K562 (cell line): Measurements from ENCODE around the gene PRRG4. TPM values are rescaled to one million over a fixed set of nuclear protein-coding genes. Genes with fewer than 3 reads are reported as not detected.

Experiments used
- CBFA2T2 ChIP-seq: fragments of 450-650 bp; conservative IDR thresholded peaks from 2 replicates; pipeline ENCODE4 v1.6.1; 2017; ENCODE audit warnings: mild to moderate bottlenecking
- HDAC8 ChIP-seq: fragments of 450-650 bp; IDR thresholded peaks from 2 replicates; pipeline ENCODE4 v1.6.1; 2016; ENCODE audit warnings: mild to moderate bottlenecking, missing genetic modification characterization, moderate library complexity, missing compliant biosample characterization
- MTA3 ChIP-seq: fragments of 450-650 bp; formaldehyde crosslinking; IDR thresholded peaks from 2 replicates; pipeline ENCODE4 v1.6.1; 2017; ENCODE audit warnings: mild to moderate bottlenecking, borderline replicate concordance
- NFE2L1 ChIP-seq: fragments of 450-650 bp; IDR thresholded peaks from 2 replicates; pipeline ENCODE4 v1.6.1; 2016; ENCODE audit warnings: missing genetic modification characterization, low read depth, mild to moderate bottlenecking, missing compliant biosample characterization, moderate library complexity, borderline replicate concordance
- TAF9B ChIP-seq: fragments of 450-650 bp; IDR thresholded peaks from 2 replicates; pipeline ENCODE4 v1.6.1; 2018; ENCODE audit warnings: mild to moderate bottlenecking; ENCODE audit not compliant: partially characterized antibody
- TBP ChIP-seq: optimal IDR thresholded peaks from 2 replicates; pipeline ENCODE3; 2011; ENCODE audit warnings: low read depth, low read length, improper control_type of control experiment
- ZKSCAN8 ChIP-seq: fragments of 200-800 bp; sonication (Bioruptor generic); IDR thresholded peaks from 2 replicates; pipeline ENCODE4 v1.6.1; 2016; ENCODE audit warnings: missing genetic modification characterization, missing compliant biosample characterization
- ZNF232 ChIP-seq: sonication (generic); formaldehyde crosslinking; IDR thresholded peaks from 2 replicates; pipeline ENCODE4 v1.8.0; 2022; ENCODE audit warnings: mild to moderate bottlenecking, missing genetic modification reagents
- ZNF41 ChIP-seq: fragments of 250-450 bp; sonication (Bioruptor Pico); conservative IDR thresholded peaks from 2 replicates; pipeline ENCODE4 v1.4.0; 2020; ENCODE audit warnings: mild to moderate bottlenecking
- ZNF766 ChIP-seq: fragments of 200-800 bp; sonication (Bioruptor generic); conservative IDR thresholded peaks from 2 replicates; pipeline ENCODE4 v1.6.1; 2016; ENCODE audit warnings: missing genetic modification characterization, missing compliant biosample characterization
- polyA plus RNA-seq, 8 experiments: library from polyadenylated mRNA; depleted of rRNA in 4 of 8; stranded (reverse) in 5 of 8; unstranded in 3 of 8; fragments of >200 nt; fragmentation: Nextera tagmentation in 2 of 8; fragmentation: Illumina TruSeq in 1 of 8; extraction: Ambion mirVana in 2 of 8; extraction: Trizol in 1 of 8; gene quantifications; 2 replicates each; pipeline versions ENCODE4 v1.2.1 to v1.2.3, GENCODE V29; 2011 to 2014; ENCODE audit warnings: inconsistent platforms in 1 of 8, missing spikeins in 1 of 8
- total RNA-seq, 7 experiments: library from RNA; depleted of rRNA in 6 of 7; stranded (reverse); fragments of >200 nt in 6 of 7; fragmentation: Illumina TruSeq in 2 of 7; extraction: Trizol in 2 of 7; gene quantifications; 2 replicates each; pipeline versions ENCODE4 v1.2.1 to v1.2.3, GENCODE V29; 2011 to 2021; ENCODE audit warnings: low replicate concordance in 1 of 7
- TF ChIP-seq, protein P1 (sequence below): fragments of 450-650 bp; IDR thresholded peaks from 2 replicates; pipeline ENCODE4 v1.6.1; 2016; ENCODE audit warnings: mild to moderate bottlenecking, moderate library complexity
- TF ChIP-seq, protein P2 (sequence below): fragments of 150-350 bp; conservative IDR thresholded peaks from 2 replicates; pipeline ENCODE4 v1.6.1; 2014; ENCODE audit warnings: low read length
- TF ChIP-seq, protein P3 (sequence below): sonication (generic); IDR thresholded peaks from 2 replicates; pipeline ENCODE4 v1.6.1; 2016

The PRRG4 gene
- total and polyA plus RNA-seq, 9 of the 15 experiments (the other 6 are each of a cell fraction or from before 2014, with no cell fraction given) = not detected

DNA sequence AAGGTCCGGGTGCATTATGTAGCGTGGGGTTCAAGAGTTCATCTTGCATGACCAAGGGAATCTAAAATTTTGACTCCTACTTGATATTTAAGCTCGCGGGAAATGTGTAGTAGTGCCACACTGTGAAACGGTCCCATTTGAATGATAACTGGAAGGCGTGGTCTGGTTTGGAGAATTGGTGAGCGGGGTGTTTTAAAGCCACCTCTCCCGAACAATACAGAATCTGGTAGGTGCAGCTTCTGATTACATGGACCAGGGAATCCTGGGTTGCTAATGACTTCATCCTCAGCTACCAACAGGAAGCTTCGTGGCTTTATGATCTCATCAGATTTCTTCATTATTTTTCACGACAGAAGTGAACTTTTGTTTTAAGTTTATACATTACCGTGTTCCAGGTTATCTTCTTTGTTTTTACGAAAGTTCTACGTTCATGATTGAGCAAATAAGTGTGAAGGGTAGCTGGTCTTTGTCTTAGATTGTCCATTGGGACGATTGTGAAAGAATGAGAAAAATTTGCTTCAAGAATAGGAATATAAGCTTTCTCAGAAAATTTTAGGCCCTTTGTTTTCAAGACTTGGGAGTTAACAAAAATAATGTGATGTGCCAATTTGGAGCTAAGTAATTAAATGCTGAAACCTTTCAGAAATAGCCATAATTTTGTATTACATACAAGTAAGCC is 64.6 kb downstream of the PRRG4 start (continued):
- TF ChIP-seq, protein P1, sequence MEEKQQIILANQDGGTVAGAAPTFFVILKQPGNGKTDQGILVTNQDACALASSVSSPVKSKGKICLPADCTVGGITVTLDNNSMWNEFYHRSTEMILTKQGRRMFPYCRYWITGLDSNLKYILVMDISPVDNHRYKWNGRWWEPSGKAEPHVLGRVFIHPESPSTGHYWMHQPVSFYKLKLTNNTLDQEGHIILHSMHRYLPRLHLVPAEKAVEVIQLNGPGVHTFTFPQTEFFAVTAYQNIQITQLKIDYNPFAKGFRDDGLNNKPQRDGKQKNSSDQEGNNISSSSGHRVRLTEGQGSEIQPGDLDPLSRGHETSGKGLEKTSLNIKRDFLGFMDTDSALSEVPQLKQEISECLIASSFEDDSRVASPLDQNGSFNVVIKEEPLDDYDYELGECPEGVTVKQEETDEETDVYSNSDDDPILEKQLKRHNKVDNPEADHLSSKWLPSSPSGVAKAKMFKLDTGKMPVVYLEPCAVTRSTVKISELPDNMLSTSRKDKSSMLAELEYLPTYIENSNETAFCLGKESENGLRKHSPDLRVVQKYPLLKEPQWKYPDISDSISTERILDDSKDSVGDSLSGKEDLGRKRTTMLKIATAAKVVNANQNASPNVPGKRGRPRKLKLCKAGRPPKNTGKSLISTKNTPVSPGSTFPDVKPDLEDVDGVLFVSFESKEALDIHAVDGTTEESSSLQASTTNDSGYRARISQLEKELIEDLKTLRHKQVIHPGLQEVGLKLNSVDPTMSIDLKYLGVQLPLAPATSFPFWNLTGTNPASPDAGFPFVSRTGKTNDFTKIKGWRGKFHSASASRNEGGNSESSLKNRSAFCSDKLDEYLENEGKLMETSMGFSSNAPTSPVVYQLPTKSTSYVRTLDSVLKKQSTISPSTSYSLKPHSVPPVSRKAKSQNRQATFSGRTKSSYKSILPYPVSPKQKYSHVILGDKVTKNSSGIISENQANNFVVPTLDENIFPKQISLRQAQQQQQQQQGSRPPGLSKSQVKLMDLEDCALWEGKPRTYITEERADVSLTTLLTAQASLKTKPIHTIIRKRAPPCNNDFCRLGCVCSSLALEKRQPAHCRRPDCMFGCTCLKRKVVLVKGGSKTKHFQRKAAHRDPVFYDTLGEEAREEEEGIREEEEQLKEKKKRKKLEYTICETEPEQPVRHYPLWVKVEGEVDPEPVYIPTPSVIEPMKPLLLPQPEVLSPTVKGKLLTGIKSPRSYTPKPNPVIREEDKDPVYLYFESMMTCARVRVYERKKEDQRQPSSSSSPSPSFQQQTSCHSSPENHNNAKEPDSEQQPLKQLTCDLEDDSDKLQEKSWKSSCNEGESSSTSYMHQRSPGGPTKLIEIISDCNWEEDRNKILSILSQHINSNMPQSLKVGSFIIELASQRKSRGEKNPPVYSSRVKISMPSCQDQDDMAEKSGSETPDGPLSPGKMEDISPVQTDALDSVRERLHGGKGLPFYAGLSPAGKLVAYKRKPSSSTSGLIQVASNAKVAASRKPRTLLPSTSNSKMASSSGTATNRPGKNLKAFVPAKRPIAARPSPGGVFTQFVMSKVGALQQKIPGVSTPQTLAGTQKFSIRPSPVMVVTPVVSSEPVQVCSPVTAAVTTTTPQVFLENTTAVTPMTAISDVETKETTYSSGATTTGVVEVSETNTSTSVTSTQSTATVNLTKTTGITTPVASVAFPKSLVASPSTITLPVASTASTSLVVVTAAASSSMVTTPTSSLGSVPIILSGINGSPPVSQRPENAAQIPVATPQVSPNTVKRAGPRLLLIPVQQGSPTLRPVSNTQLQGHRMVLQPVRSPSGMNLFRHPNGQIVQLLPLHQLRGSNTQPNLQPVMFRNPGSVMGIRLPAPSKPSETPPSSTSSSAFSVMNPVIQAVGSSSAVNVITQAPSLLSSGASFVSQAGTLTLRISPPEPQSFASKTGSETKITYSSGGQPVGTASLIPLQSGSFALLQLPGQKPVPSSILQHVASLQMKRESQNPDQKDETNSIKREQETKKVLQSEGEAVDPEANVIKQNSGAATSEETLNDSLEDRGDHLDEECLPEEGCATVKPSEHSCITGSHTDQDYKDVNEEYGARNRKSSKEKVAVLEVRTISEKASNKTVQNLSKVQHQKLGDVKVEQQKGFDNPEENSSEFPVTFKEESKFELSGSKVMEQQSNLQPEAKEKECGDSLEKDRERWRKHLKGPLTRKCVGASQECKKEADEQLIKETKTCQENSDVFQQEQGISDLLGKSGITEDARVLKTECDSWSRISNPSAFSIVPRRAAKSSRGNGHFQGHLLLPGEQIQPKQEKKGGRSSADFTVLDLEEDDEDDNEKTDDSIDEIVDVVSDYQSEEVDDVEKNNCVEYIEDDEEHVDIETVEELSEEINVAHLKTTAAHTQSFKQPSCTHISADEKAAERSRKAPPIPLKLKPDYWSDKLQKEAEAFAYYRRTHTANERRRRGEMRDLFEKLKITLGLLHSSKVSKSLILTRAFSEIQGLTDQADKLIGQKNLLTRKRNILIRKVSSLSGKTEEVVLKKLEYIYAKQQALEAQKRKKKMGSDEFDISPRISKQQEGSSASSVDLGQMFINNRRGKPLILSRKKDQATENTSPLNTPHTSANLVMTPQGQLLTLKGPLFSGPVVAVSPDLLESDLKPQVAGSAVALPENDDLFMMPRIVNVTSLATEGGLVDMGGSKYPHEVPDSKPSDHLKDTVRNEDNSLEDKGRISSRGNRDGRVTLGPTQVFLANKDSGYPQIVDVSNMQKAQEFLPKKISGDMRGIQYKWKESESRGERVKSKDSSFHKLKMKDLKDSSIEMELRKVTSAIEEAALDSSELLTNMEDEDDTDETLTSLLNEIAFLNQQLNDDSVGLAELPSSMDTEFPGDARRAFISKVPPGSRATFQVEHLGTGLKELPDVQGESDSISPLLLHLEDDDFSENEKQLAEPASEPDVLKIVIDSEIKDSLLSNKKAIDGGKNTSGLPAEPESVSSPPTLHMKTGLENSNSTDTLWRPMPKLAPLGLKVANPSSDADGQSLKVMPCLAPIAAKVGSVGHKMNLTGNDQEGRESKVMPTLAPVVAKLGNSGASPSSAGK = no peak
- TF ChIP-seq MTA3 = no peak; the same call in 1 of the 2 replicates
- TF ChIP-seq ZNF232 (CRISPR knock-in tag) = no peak
- no peak for TF ChIP-seq ZNF41
- TF ChIP-seq, protein P2, sequence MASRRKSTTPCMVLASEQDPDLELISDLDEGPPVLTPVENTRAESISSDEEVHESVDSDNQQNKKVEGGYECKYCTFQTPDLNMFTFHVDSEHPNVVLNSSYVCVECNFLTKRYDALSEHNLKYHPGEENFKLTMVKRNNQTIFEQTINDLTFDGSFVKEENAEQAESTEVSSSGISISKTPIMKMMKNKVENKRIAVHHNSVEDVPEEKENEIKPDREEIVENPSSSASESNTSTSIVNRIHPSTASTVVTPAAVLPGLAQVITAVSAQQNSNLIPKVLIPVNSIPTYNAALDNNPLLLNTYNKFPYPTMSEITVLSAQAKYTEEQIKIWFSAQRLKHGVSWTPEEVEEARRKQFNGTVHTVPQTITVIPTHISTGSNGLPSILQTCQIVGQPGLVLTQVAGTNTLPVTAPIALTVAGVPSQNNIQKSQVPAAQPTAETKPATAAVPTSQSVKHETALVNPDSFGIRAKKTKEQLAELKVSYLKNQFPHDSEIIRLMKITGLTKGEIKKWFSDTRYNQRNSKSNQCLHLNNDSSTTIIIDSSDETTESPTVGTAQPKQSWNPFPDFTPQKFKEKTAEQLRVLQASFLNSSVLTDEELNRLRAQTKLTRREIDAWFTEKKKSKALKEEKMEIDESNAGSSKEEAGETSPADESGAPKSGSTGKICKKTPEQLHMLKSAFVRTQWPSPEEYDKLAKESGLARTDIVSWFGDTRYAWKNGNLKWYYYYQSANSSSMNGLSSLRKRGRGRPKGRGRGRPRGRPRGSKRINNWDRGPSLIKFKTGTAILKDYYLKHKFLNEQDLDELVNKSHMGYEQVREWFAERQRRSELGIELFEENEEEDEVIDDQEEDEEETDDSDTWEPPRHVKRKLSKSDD = no peak
- no peak for TF ChIP-seq NFE2L1 (tag)
- no peak for TF ChIP-seq CBFA2T2
- no peak for TF ChIP-seq TAF9B
- no peak for TF ChIP-seq HDAC8 (tag)
- TF ChIP-seq, protein P3, sequence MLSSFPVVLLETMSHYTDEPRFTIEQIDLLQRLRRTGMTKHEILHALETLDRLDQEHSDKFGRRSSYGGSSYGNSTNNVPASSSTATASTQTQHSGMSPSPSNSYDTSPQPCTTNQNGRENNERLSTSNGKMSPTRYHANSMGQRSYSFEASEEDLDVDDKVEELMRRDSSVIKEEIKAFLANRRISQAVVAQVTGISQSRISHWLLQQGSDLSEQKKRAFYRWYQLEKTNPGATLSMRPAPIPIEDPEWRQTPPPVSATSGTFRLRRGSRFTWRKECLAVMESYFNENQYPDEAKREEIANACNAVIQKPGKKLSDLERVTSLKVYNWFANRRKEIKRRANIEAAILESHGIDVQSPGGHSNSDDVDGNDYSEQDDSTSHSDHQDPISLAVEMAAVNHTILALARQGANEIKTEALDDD = no peak
- TF ChIP-seq ZNF766 (CRISPR knock-in tag) = no peak
- peak; percentile 83 for TF ChIP-seq TBP
- TF ChIP-seq ZKSCAN8 = no peak
